Endothelial cell of umbilical vein (primary cell): ENCODE results near the gene HES7. TPM values are rescaled to one million over a fixed set of nuclear protein-coding genes. Genes with fewer than 3 reads are reported as not detected.

Source experiments
- BruUV-seq: library from RNA; stranded (reverse); fragments of 400-500 nt; replicated peaks from 2 replicates; lab custom pipeline; 2021; lab: Mats Ljungman, UMichigan
- CTCF ChIA-PET: fragments of 300-600, 350-600 bp; sonication (Branson Sonifier 250); formaldehyde crosslinking; loops from one replicate; lab custom pipeline; 2021; ENCODE audit warnings: antibody characterized with exemption, inconsistent platforms; lab: Charles Lee
- POLR2A ChIA-PET: fragments of 300-600, 350-600 bp; sonication (Branson Sonifier 250); formaldehyde crosslinking; loops from one replicate; lab custom pipeline; 2021; ENCODE audit warnings: antibody characterized with exemption, inconsistent platforms; lab: Charles Lee
- DNase-seq: peaks from one replicate; pipeline ENCODE4 v3.0.0-alpha.2; 2011; ENCODE audit warnings: low read depth, low spot score
- FAIRE-seq: peaks from 2 replicates; lab custom pipeline; 2011; peaks lifted over from hg19 to GRCh38; lab: Jason Lieb, UNC
- H2AFZ ChIP-seq: 2 replicates; pipeline ENCODE4 v1.6.0; 2012; ENCODE audit warnings: low read depth, low read length, control low read depth, inconsistent platforms
- H3K27ac ChIP-seq: 2 replicates; pipeline ENCODE4 v1.5.1; 2011; ENCODE audit warnings: low read depth, mild to moderate bottlenecking, control low read depth, low read length, moderate library complexity; ENCODE audit not compliant: insufficient read depth
- H3K27me3 ChIP-seq, 2 experiments: 2 replicates each; pipeline versions ENCODE4 v1.6.0 to v1.6.1; 2011; ENCODE audit warnings: low read length in 2 of 2, mixed read lengths in 1 of 2; ENCODE audit not compliant: control insufficient read depth in 2 of 2, insufficient read depth in 2 of 2
- H3K36me3 ChIP-seq, 2 experiments: 2 replicates in 1 of 2; 3 replicates in 1 of 2; pipeline ENCODE4 v1.5.1; 2011; ENCODE audit warnings: low read length in 2 of 2, mild to moderate bottlenecking in 1 of 2, moderate library complexity in 1 of 2; ENCODE audit not compliant: control insufficient read depth in 2 of 2, insufficient read depth in 2 of 2; ENCODE audit errors: extremely low read depth in 1 of 2
- H3K4me1 ChIP-seq: 3 replicates; pipeline ENCODE4 v1.5.1; 2011; ENCODE audit warnings: mild to moderate bottlenecking, low read length; ENCODE audit not compliant: control insufficient read depth, insufficient read depth; ENCODE audit errors: extremely low read depth
- H3K4me2 ChIP-seq: 2 replicates; pipeline ENCODE4 v1.6.1; 2011; ENCODE audit warnings: low read length, control low read depth, mixed read lengths; ENCODE audit not compliant: insufficient read depth
- H3K4me3 ChIP-seq, 3 experiments: fragments of 200-600 bp in 1 of 3; sonication (generic), shearing (Covaris generic) in 1 of 3; replicated peaks in 1 of 3; 2 replicates each; pipeline ENCODE4 v1.5.1; 2011 to 2016; ENCODE audit warnings: control low read depth in 3 of 3, low read length in 3 of 3, mild to moderate bottlenecking in 2 of 3, inconsistent platforms in 1 of 3, low read depth in 1 of 3, moderate library complexity in 1 of 3; ENCODE audit not compliant: insufficient read depth in 1 of 3
- H3K79me2 ChIP-seq: 2 replicates; pipeline ENCODE4 v1.6.0; 2012; ENCODE audit warnings: low read length, inconsistent platforms; ENCODE audit not compliant: control insufficient read depth, insufficient read depth
- H3K9ac ChIP-seq: replicated peaks from 2 replicates; pipeline ENCODE3; 2011; ENCODE audit warnings: low read length, control low read depth; ENCODE audit not compliant: insufficient read depth; ENCODE audit errors: extremely low read depth
- H3K9me1 ChIP-seq: replicated peaks from 3 replicates; pipeline ENCODE4 v1.6.0; 2011; ENCODE audit warnings: mild to moderate bottlenecking, low read length; ENCODE audit not compliant: control insufficient read depth, insufficient read depth; ENCODE audit errors: extremely low read depth
- H3K9me3 ChIP-seq: replicated peaks from 2 replicates; pipeline ENCODE4 v1.5.1; 2012; ENCODE audit warnings: low read length, inconsistent platforms; ENCODE audit not compliant: control insufficient read depth, insufficient read depth
- H4K20me1 ChIP-seq: replicated peaks from 2 replicates; pipeline ENCODE3; 2011; ENCODE audit warnings: mild to moderate bottlenecking, low read length; ENCODE audit not compliant: control insufficient read depth, insufficient read depth; ENCODE audit errors: extremely low read depth
- EZH2 ChIP-seq: IDR thresholded peaks from 2 replicates; pipeline ENCODE4 v1.6.1; 2012; ENCODE audit warnings: borderline replicate concordance, low read depth, mild to moderate bottlenecking, moderate library complexity, low read length, inconsistent platforms; ENCODE audit not compliant: severe bottlenecking
- FOS ChIP-seq: IDR thresholded peaks from 2 replicates; pipeline ENCODE4 v1.6.1; 2011; ENCODE audit warnings: mild to moderate bottlenecking, low read length, moderate library complexity, borderline replicate concordance; ENCODE audit not compliant: insufficient read depth
- GATA2 ChIP-seq: IDR thresholded peaks from 2 replicates; pipeline ENCODE4 v1.7.0; 2011; ENCODE audit warnings: low read depth, mild to moderate bottlenecking, moderate library complexity, mixed read lengths, low read length; ENCODE audit not compliant: insufficient read length, insufficient read depth
- JUN ChIP-seq: IDR thresholded peaks from 2 replicates; pipeline ENCODE4 v1.6.1; 2011; ENCODE audit warnings: borderline replicate concordance, low read depth; ENCODE audit not compliant: insufficient read length, insufficient read depth
- MYC ChIP-seq: IDR thresholded peaks from one replicate; pipeline ENCODE4 v1.6.1; 2011; ENCODE audit warnings: mild to moderate bottlenecking, low read depth, low read length
- POLR2A ChIP-seq: IDR thresholded peaks from 2 replicates; pipeline ENCODE4 v1.6.1; 2012; ENCODE audit warnings: low read depth, mild to moderate bottlenecking, control low read depth, low read length
- POLR2AphosphoS5 ChIP-seq: IDR thresholded peaks from 2 replicates; pipeline ENCODE4 v1.6.1; 2012; ENCODE audit warnings: low read depth, mild to moderate bottlenecking, control low read depth, low read length, moderate library complexity; ENCODE audit not compliant: insufficient read depth
- dilution Hi-C: fragments of 300-500 bp; cut with MboI; formaldehyde crosslinking; loops from one replicate; pipeline ENCODE4 v1.15.0; 2019; ENCODE audit warnings: low sequenced_read_pairs; ENCODE audit not compliant: extremely low pct_ligation_motif_present
- intact Hi-C: fragments of 100-400 bp; cut with micrococcal nuclease; formaldehyde crosslinking; loops from one replicate; pipeline ENCODE4 v1.10.0; 2022
- polyA plus RNA-seq, 4 experiments: library from polyadenylated mRNA; depleted of rRNA in 3 of 4; stranded (reverse) in 3 of 4; unstranded in 1 of 4; fragments of >200 nt; gene quantifications; 2 replicates each; pipeline versions ENCODE4 v1.2.1 to v1.2.3, GENCODE V29; 2011 to 2012; ENCODE audit warnings: missing spikeins in 1 of 4
- total RNA-seq: library from RNA; stranded (reverse); gene quantifications from 2 replicates; pipeline ENCODE4 v1.2.3, GENCODE V29; 2021
- TF ChIP-seq, protein P1 (sequence below), 2 donors: IDR thresholded peaks; 1 replicate in 1 of 2; 2 replicates in 1 of 2; pipeline ENCODE4 v1.5.1; 2011; ENCODE audit warnings: low read length in 2 of 2, mild to moderate bottlenecking in 2 of 2, moderate library complexity in 2 of 2, control low read depth in 1 of 2, inconsistent platforms in 1 of 2, low read depth in 1 of 2; ENCODE audit not compliant: insufficient read depth in 1 of 2; ENCODE audit errors: extremely low read depth in 1 of 2
- TF ChIP-seq, protein P2 (sequence below): IDR thresholded peaks from 2 replicates; pipeline ENCODE4 v1.6.1; 2011; ENCODE audit not compliant: insufficient read depth, insufficient read length

HES7 gene
- total and polyA plus RNA-seq, 2 donors (not counting 3 experiments of a cell fraction or from before 2014, with no cell fraction given): 0.19 to 0.51 TPM

DNA sequence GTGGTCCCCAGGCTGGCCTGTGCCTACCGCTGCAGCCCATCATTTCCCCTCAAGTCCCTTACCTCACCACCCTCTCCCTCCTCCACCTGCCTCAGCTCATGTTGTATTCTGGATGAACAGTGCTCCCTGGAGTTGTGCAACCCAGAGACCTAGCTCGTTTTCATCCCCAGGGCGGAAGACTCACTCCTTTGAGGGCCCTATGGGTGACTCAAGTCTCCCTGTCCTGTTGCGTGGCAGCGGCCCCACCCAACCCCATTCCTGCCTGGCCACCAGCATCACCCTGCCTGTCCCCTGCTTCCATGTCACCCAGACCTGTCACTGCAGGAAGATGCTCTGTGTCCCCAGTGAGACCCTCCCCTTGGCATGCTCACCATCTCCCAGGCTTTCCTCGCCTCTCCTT, 39.7 kb downstream of the HES7 start:
- intact Hi-C loops: no loop called here
- H3K79me2 ChIP-seq: no peaks in the 10 kb centered on the region
- no peak for TF ChIP-seq MYC
- TF ChIP-seq, protein P1, sequence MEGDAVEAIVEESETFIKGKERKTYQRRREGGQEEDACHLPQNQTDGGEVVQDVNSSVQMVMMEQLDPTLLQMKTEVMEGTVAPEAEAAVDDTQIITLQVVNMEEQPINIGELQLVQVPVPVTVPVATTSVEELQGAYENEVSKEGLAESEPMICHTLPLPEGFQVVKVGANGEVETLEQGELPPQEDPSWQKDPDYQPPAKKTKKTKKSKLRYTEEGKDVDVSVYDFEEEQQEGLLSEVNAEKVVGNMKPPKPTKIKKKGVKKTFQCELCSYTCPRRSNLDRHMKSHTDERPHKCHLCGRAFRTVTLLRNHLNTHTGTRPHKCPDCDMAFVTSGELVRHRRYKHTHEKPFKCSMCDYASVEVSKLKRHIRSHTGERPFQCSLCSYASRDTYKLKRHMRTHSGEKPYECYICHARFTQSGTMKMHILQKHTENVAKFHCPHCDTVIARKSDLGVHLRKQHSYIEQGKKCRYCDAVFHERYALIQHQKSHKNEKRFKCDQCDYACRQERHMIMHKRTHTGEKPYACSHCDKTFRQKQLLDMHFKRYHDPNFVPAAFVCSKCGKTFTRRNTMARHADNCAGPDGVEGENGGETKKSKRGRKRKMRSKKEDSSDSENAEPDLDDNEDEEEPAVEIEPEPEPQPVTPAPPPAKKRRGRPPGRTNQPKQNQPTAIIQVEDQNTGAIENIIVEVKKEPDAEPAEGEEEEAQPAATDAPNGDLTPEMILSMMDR (IDR thresholded peaks at IDR 0.05; ENCODE audit: extremely low read depth in 1 of 2, insufficient read depth in 1 of 2, low read depth in 1 of 2, low read length in 2 of 2): no peak
- TF ChIP-seq EZH2: no peak
- no peak for TF ChIP-seq POLR2A
- TF ChIP-seq, protein P2, sequence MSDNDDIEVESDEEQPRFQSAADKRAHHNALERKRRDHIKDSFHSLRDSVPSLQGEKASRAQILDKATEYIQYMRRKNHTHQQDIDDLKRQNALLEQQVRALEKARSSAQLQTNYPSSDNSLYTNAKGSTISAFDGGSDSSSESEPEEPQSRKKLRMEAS: no peak
- TF ChIP-seq FOS: no peak
- no peak for TF ChIP-seq POLR2AphosphoS5
- no peak for TF ChIP-seq GATA2
- TF ChIP-seq JUN: no peak
- DNase-seq (no peak), FAIRE-seq (no peak)
- no peaks in the 10 kb centered on the region for H3K36me3 ChIP-seq
- no peaks in the 10 kb centered on the region for H3K9me3 ChIP-seq
- H3K27me3 ChIP-seq: peaks cover 12 to 13% of the 10 kb centered on the region in 2 experiments
- H3K27ac ChIP-seq: no peak overlapping the region
- H3K4me1 ChIP-seq: peaks cover 6% of the 10 kb centered on the region
- dilution Hi-C loops: no loop called here
- H2AFZ ChIP-seq: no peak overlapping the region
- no peaks in the 10 kb centered on the region for H3K9me1 ChIP-seq
- CTCF ChIA-PET: interaction anchor here (1.1 to 13.4 kb wide), 6 partner anchors 9 to 43 kb away, joined by 3 to 167 read pairs (median 18); no protein-coding TSS in a partner anchor
- POLR2A ChIA-PET: no interaction called here
- H4K20me1 ChIP-seq: no peaks in the 10 kb centered on the region
- no TSS peak for BruUV-seq
- H3K4me2 ChIP-seq: no peak overlapping the region
- no peak overlapping the region for H3K9ac ChIP-seq
- no peak overlapping the region for H3K4me3 ChIP-seq
